ENCODE measurements around the gene PSMC4. TPM values are rescaled to one million over a fixed set of nuclear protein-coding genes. Genes with fewer than 3 reads are reported as not detected.
A peak's percentile ranks its signal among the peaks of the same experiment; 100 is the strongest.

The PSMC4 gene
- total RNA-seq, result 73.6 TPM
- long read RNA-seq, transcript PSMC4-201 (11 exons, 1,591 nt), result major isoform, 47 of 51 reads
- long read RNA-seq, partial matches to known transcripts, result 3 of 51 reads
- long read RNA-seq, other reads (novel, unspliced or antisense), result 1 of 51 reads

GRCh38 chr19:39970675-39971379, at the start of gene PSMC4:
PSMC4 (plus strand) TSS chr19:39971165; CDS start chr19:39971203, 38 bp downstream.
- ATAC-seq, result peak; percentile 100
- DNase-seq (ENCODE audit: missing footprints), result peak; percentile 99
- intact Hi-C loops (cut with DNase I), result loop anchor here (1.0 kb wide), 2 partner anchors 26 to 178 kb away; partner anchors contain the start of gene ZNF546

DNA sequence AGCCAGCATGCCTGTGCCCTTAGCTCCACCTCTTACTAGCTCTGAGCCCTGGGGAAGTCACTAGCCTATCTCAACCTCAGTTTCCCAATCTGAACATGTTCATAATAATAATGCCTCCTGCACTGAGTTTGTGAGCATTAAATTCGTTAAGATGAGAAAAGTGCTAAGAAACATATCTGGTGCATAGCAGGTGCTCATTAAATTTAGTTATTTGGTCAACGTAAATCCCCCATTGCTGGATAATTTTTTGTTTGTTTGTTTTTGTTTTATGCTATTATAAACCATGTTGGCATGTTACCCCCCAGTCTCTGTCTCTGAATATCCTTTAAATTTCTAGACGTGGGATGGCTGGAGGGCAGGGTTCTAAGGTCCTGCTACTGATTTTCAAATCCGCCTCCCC, 47.1 kb upstream of the PSMC4 start:
- ATAC-seq, result no peak

GRCh38 chr19:39924389-39924788, 46.6 kb upstream of the PSMC4 start:
- intact Hi-C loops (cut with DNase I), result no loop called here
- ATAC-seq, result no peak

More for the DNA sequence above, 47.1 kb upstream of the PSMC4 start:
- intact Hi-C loops (cut with DNase I), result no loop called here
- DNase-seq (ENCODE audit: missing footprints), result no peak

GRCh38 chr19:39924952-39925351, 46.0 kb upstream of the PSMC4 start:
- DNase-seq (ENCODE audit: missing footprints) (no peak), ATAC-seq (no peak)
- intact Hi-C loops (cut with DNase I), result no loop called here

More at GRCh38 chr19:39924389-39924788, 46.6 kb upstream of the PSMC4 start:
- no peak for DNase-seq (ENCODE audit: missing footprints)

GRCh38 chr19:39926170-39926760, 44.7 kb upstream of the PSMC4 start:
- no peak for ATAC-seq
- intact Hi-C loops (cut with DNase I), result no loop called here

DNA sequence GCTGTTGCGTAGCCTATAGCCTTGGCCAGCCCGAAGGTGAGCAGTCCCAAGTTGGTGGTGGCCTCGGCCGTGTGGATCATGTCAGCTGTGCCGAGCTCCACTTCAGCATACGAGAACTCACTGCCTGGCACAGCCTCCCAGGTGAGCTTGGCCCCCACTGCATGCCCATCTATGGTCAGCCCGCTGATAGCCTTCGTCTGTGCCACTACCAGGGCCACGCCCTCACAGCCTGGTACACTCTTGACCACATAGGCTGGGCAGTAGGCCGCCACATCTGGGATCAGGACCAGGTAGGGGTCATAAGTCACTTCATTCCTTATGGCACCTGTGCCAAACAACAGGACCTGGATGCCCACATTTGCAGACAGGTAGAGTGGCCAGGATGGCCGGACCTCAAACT, 43.9 kb upstream of the PSMC4 start:
- no peak for ATAC-seq
- no peak for DNase-seq (ENCODE audit: missing footprints)
- intact Hi-C loops (cut with DNase I), result no loop called here

More at GRCh38 chr19:39926170-39926760, 44.7 kb upstream of the PSMC4 start:
- no peak for DNase-seq (ENCODE audit: missing footprints)

GRCh38 chr19:39927524-39928356, 43.2 kb upstream of the PSMC4 start:
- no peak for ATAC-seq
- DNase-seq (ENCODE audit: missing footprints), result no peak
- intact Hi-C loops (cut with DNase I), result no loop called here

- DNase-seq (ENCODE audit: missing footprints), result no peak
- intact Hi-C loops (cut with DNase I), result no loop called here
- no peak for ATAC-seq
Observed at GRCh38 chr19:39928357-39928725, 42.6 kb upstream of the PSMC4 start.

GRCh38 chr19:39929750-39930149, 41.2 kb upstream of the PSMC4 start:
- intact Hi-C loops (cut with DNase I), result no loop called here
- DNase-seq (ENCODE audit: missing footprints) (no peak), ATAC-seq (no peak)

- ATAC-seq, result no peak
- no peak for DNase-seq (ENCODE audit: missing footprints)
- intact Hi-C loops (cut with DNase I), result no loop called here
Observed at GRCh38 chr19:39934584-39935363, 36.2 kb upstream of the PSMC4 start, which contains the start of gene FCGBP. FCGBP (minus strand) TSS chr19:39934634.

DNA sequence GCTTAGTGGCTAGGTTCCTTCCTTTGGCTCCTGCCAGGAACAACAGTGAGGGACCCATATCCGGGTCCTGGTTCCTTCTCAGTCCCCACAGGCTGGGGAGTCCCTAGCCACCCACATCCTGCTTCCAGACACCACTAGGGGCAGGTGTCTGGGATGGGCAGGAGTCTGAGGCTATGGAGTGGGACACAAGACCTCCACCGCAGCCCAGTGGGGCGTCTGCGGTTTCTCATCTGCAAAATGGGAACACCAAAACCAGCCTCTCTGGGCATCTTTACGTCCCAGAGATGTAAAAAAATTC, 35.7 kb upstream of the PSMC4 start:
- ATAC-seq (no peak), DNase-seq (ENCODE audit: missing footprints) (no peak)
- intact Hi-C loops (cut with DNase I), result no loop called here

DNA sequence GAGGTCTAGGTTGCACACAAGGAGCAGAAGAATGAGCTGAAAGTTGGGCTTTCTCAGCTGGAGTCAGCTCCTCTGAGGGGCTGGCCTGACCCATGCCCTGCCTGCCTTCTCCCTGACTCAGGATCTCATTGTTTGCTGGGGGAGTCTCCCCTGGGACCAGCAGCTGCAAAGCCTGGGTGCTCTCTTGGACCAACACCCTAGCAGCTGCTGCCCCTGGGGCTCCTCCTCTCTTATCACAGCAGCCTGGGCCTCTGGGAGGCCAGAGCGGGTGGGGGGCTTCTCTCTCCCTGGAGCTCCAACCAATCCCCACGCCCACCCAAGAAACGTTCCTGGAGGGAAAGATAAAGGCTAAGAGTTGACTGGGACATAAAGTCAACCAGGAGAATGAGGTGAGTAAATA, 34.9 kb upstream of the PSMC4 start:
- DNase-seq (ENCODE audit: missing footprints) (no peak), ATAC-seq (no peak)
- intact Hi-C loops (cut with DNase I), result no loop called here

DNA sequence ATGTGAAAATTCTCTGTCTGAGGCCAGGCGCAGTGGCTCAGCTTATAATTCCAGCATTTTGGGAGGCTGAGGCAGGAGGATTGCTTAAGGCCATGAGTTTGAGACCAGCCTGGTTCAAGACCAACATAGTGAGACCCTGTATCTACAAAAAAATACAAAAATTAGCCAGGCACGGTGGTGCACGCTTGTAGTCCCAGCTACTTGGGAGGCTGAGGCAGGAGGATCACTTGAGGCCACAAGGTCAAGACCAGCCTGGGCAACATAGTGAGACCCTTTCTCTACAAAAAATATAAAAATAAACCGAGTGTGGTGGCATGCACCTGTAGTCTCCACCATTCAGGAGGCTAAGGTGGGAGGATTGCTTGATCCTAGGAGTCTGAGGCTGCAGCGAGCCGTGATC, 34.3 kb upstream of the PSMC4 start:
- DNase-seq (ENCODE audit: missing footprints) (no peak), ATAC-seq (no peak)
- intact Hi-C loops (cut with DNase I), result no loop called here

- intact Hi-C loops (cut with DNase I), result no loop called here
- no peak for DNase-seq (ENCODE audit: missing footprints)
- ATAC-seq, result no peak
Observed at GRCh38 chr19:39937094-39937720, 33.8 kb upstream of the PSMC4 start.

GRCh38 chr19:39937787-39938186, 33.2 kb upstream of the PSMC4 start:
- ATAC-seq (no peak), DNase-seq (ENCODE audit: missing footprints) (no peak)
- intact Hi-C loops (cut with DNase I), result no loop called here

DNA sequence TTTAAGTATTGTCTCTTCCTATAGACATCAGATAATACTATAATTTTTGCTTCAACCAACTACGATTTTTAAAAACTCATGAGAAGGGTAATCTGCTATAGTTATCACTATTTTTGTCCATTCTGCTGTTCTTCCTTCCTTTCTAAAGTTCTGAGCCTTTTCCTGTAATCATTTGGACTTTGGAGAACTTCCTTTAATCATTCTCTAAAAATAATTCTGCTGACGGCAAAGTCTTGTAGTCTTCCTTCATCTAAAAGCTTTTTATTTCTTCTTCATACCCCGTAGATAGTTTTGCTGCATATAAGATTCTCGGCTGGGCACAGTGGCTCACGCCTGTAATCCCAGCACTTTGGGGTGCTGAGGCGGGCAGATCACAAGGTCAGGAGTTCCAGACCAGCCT, 31.4 kb upstream of the PSMC4 start:
- intact Hi-C loops (cut with DNase I), result no loop called here
- DNase-seq (ENCODE audit: missing footprints), result no peak
- no peak for ATAC-seq

DNA sequence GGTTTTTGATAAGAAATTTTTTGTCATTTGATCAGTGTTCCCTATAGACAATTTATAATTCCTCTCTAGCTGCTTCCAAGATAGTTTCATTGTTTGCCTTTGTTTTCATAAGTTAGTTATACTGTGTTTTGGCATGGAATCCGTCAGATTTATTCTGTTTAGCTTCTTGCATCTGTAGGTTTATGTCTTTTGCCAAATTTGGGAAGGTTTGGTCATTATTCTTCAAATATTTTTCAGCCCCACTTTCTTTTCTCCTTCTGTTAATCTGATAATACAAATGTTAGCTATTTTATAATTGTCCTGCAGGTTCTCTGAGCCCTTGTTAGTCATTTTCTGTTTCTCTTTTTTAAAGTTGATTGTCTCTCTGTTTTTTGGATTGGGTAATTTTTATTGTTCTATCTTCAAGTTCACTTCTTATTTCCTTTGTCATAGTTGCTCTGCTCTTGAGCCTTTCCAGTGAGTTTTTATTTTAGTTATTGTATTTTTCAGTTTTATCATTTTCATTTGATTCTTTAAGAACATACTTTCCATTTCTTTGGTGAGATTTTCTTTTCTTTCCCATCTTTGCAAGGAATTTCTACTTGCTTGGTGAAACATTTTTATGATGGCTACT, 30.6 kb upstream of the PSMC4 start:
- ATAC-seq (no peak), DNase-seq (ENCODE audit: missing footprints) (no peak)
- intact Hi-C loops (cut with DNase I), result no loop called here

- intact Hi-C loops (cut with DNase I), result no loop called here
- DNase-seq (ENCODE audit: missing footprints) (no peak), ATAC-seq (no peak)
Observed at GRCh38 chr19:39941151-39941550, 29.8 kb upstream of the PSMC4 start.

All from Right ventricle myocardium inferior (tissue), 1 donor.